ENCODE data around the gene TTF1. TPM values are rescaled to one million over a fixed set of nuclear protein-coding genes. Genes with fewer than 3 reads are reported as not detected.

The TTF1 gene
- total and polyA plus RNA-seq, 2 of the 13 experiments (the other 11 are each of a cell fraction or from before 2014, with no cell fraction given), result 3.4 to 9.8 TPM

GRCh38 chr9:132425675-132426062 lies 19.0 kb upstream of the TTF1 start:
- ATAC-seq (no peak), FAIRE-seq (no peak), DNase-seq (ENCODE audit: low spot score) (no peak)
- Histone ChIP-seq H2AFZ (ENCODE audit: low read length) (no peak overlapping the region), H3K79me2 (ENCODE audit: insufficient read depth, low read length) (no peaks in the 10 kb centered on the region), H3K36me3 (replicated peaks in 1 of 2; ENCODE audit: control insufficient read depth in 1 of 2, insufficient read depth in 2 of 2, low read length in 2 of 2) (no peaks in the 10 kb centered on the region), H3K4me2 (ENCODE audit: low read depth, low read length) (no peak overlapping the region), H3K4me3 (replicated peaks in 1 of 3; ENCODE audit: insufficient read depth in 1 of 3, low read depth in 2 of 3, low read length in 3 of 3) (no peak overlapping the region), H3K9me3 (ENCODE audit: low read length) (no peaks in the 10 kb centered on the region), H3K27ac (ENCODE audit: extremely low read length, insufficient read depth, low read length) (no peak overlapping the region), H3K27me3 (ENCODE audit: control insufficient read depth in 1 of 2, insufficient read depth in 2 of 2, low read length in 2 of 2) (peaks cover 11 to 67% of the 10 kb centered on the region in 2 experiments), H4K20me1 (ENCODE audit: insufficient read depth, low read length) (no peaks in the 10 kb centered on the region), H3K4me1 (ENCODE audit: insufficient read depth, low read length) (peaks cover 7% of the 10 kb centered on the region), H3K9ac (ENCODE audit: insufficient read depth, low read depth, low read length) (no peak overlapping the region)
- WGBS (ENCODE audit: low lambda C conversion rate), result 16% methylated on average over 7 of the region's 7 CpGs
- CTCF ChIA-PET (ENCODE audit: low intra/inter-chr PET ratio, low total read pairs), result no interaction called here
- POLR2A ChIA-PET, result no interaction called here
- in situ Hi-C loops (cut with HindIII; ENCODE audit: extremely low pct_ligation_motif_present, low pct_unique_long_range_greater_than_20kb) (no loop called here), intact Hi-C loops (cut with micrococcal nuclease; ENCODE audit: unreplicated experiment) (no loop called here)
- BruUV-seq (replicated peaks), result no TSS peak
- no peak for TF ChIP-seq ZFX (CRISPR knock-in tag; IDR thresholded peaks at IDR 0.05; ENCODE audit: low read depth)
- TF ChIP-seq CBX2 (IDR thresholded peaks at IDR 0.05; ENCODE audit: low read depth, low read length), result 0 out of 2 replicates have a peak, but pooled peaks have one; percentile 60
- no peak for TF ChIP-seq CBX2 (CRISPR knock-in tag; IDR thresholded peaks at IDR 0.05; ENCODE audit: low read depth)
- no peak for TF ChIP-seq ZNF564 (CRISPR knock-in tag; IDR thresholded peaks at IDR 0.05)
- TF ChIP-seq ZNF530 (CRISPR knock-in tag; IDR thresholded peaks at IDR 0.05; ENCODE audit: low read depth), result no peak
- no peak for TF ChIP-seq KLF6 (CRISPR knock-in tag; IDR thresholded peaks at IDR 0.05)
- TF ChIP-seq NFRKB (IDR thresholded peaks at IDR 0.05), result no peak

DNA sequence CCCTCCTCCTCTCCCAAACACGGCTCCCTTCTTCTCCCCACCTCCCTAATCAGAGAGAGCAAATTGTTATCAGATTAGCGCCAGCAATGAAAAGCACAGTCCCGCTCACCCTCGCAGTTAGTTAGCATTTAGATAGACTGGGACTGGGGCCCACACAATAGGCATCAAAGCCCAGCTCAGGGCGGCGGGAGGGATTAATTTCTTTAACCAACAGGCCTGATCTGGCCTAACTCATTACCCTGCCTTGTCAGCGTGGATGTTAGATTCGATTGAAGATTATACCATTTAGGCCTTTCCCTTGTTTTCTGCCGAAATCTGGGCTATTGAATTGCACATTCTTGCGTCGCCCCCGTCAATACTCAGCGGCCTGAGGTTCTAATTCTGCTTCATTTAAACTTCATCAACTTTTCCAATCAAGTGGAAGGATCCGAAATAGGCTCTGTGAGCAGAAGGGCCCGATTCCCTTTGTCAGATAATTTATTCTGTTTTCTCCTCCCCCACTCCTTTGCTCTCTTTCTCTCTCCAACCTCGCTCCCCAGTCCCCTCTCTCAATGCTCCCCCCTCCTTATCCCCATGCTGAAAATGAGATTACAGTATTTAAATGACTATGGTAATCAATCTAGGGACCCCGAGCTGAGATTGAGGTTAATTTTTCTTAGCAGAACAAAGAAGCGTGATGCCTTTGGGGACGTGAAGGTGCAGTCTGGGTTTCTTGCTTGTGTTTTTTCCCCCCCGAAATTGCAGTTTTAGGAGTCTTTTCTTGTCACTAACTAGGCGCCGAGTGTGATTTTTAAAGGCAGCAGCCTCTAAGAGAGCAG lies 18.4 kb upstream of the TTF1 start:
- no peak for ATAC-seq
- TF ChIP-seq CBX2 (IDR thresholded peaks at IDR 0.05; ENCODE audit: low read depth, low read length) (peak; percentile 72; the same call in 1 of the 2 replicates), CBX2 (CRISPR knock-in tag; IDR thresholded peaks at IDR 0.05; ENCODE audit: low read depth) (no peak), MED8 (CRISPR knock-in tag; IDR thresholded peaks at IDR 0.05; ENCODE audit: insufficient replicate concordance) (no peak)
- BruUV-seq (replicated peaks), result no TSS peak
- H3K4me2 ChIP-seq (ENCODE audit: low read depth, low read length), result no peak overlapping the region
- H3K27ac ChIP-seq (ENCODE audit: extremely low read length, insufficient read depth, low read length), result no peak overlapping the region
- H3K36me3 ChIP-seq (replicated peaks in 1 of 2; ENCODE audit: control insufficient read depth in 1 of 2, insufficient read depth in 2 of 2, low read length in 2 of 2), result no peaks in the 10 kb centered on the region
- in situ Hi-C loops (cut with HindIII; ENCODE audit: extremely low pct_ligation_motif_present, low pct_unique_long_range_greater_than_20kb), result no loop called here
- no peak for DNase-seq (ENCODE audit: low spot score)
- no peaks in the 10 kb centered on the region for H4K20me1 ChIP-seq (ENCODE audit: insufficient read depth, low read length)
- no peaks in the 10 kb centered on the region for H3K79me2 ChIP-seq (ENCODE audit: insufficient read depth, low read length)
- no peaks in the 10 kb centered on the region for H3K9me3 ChIP-seq (ENCODE audit: low read length)
- H3K4me3 ChIP-seq (replicated peaks in 1 of 3; ENCODE audit: insufficient read depth in 1 of 3, low read depth in 2 of 3, low read length in 3 of 3), result no peak overlapping the region
- intact Hi-C loops (cut with micrococcal nuclease; ENCODE audit: unreplicated experiment), result no loop called here
- ChIA-PET POLR2A (no interaction called here), CTCF (ENCODE audit: low intra/inter-chr PET ratio, low total read pairs) (no interaction called here)
- no peak overlapping the region for H3K9ac ChIP-seq (ENCODE audit: insufficient read depth, low read depth, low read length)
- H3K27me3 ChIP-seq (ENCODE audit: control insufficient read depth in 1 of 2, insufficient read depth in 2 of 2, low read length in 2 of 2), result peaks cover 11 to 67% of the 10 kb centered on the region in 2 experiments
- H3K4me1 ChIP-seq (ENCODE audit: insufficient read depth, low read length), result peaks cover under 1% of the 10 kb centered on the region; the same call in 1 of the 2 replicates
- H2AFZ ChIP-seq (ENCODE audit: low read length), result no peak overlapping the region
- WGBS (ENCODE audit: low lambda C conversion rate), result 4% methylated on average over 20 of the region's 22 CpGs
- no peak for FAIRE-seq

Data from HepG2 (cell line).